NCI-H2196 treated with DMSO at 0.1 percent for 48 hours (cell line): Measurements from ENCODE around the gene MRPL39.

Source experiments
- DNase-seq: peaks from one replicate; lab custom pipeline; 2025; ENCODE audit not compliant: unreplicated experiment; lab: John Stamatoyannopoulos, UW

The MRPL39 gene

DNA sequence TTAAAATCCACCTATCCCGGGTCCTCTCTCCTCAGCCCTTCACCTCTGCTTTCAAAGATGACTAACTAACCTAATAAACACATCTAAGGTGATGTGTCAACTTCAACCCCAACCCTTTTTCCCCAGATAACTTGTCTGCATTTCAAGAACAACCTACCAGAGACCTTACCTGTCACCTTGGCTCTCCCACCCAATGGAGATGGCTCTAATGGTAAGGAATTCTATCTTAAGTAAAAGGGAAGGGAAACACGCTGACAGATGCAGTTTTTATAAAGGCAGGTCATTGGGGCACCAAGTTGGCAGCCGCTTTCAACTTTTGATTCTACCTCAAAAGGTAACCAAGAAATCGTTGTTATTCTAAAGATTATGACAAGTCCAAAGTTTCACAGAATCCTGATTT is 37.6 kb downstream of the MRPL39 start:
- no peak for DNase-seq

DNA sequence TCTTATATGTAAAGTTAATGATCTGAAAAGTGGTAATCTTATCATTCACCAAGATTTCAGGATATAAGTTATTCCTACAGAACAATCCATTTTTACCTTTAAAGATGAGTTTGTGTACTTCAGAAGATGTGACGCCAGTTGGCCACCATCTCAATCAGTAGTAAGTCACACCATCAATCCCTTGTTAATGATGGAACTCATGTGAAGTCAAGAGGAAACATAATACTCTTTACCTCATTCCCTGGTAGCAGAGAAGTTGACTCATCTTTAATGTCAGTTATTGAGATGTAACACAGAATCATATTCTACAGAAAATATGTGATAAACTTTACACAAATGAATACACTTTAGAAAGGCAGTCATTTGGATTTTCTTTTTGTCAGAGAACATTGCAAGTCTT is 38.2 kb downstream of the MRPL39 start:
- DNase-seq: no peak

DNA sequence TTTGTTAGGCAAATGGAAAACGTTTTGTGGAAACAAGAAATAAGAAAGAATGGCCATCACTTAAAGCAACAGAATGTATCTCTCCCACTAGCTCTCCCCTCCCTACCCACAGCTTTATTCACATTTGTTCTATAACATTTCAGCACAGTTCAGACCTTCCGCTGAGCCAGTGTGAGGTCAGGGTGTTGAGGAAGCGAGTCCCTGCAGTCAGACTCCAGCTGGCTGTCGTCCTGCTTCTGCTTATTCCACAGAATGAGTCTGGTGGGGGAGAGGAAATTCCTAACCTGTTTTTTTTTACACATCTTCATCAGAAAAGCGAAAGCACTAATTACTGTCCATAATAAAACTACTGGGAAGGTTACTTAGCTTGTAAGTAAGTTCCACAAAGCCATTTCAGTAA is 39.0 kb downstream of the MRPL39 start:
- DNase-seq: no peak

DNA sequence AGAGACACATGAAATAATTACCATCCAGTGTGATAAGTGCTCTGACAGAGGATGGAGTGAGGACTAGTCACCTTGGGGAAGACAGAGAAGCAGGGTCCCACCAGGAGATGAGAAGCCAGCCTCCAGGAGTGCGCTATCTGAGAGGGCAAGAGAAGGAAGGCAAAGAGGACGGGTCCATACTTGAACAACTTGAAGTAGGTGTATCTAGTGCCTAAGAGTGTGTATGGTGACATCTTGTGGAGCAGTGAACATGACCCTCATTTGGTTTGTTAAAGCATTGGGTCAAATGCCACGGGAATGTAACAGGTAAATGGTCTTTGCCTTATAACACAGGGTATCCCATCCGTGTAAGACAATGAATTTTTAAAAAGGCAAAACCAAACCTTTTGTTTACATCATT is 39.8 kb downstream of the MRPL39 start:
- no peak for DNase-seq

DNA sequence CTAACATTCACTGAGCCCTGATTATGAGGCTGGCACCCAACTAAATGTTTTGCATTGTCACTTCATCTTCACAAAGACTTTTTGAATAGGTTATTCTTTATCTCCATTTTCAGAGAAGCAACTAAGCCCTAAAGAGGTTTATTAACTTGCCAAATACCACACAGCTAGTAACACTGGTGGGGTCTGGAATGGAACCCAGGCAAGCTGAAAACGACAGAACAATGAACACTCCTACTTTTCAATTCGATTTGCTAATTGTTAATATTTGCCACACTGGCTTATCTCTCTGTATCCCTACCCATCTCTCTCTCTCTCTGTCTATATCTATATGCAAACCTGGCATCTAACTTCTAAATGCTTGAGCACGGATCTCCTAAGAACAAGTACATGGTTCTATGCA is 40.6 kb downstream of the MRPL39 start:
- no peak for DNase-seq

DNA sequence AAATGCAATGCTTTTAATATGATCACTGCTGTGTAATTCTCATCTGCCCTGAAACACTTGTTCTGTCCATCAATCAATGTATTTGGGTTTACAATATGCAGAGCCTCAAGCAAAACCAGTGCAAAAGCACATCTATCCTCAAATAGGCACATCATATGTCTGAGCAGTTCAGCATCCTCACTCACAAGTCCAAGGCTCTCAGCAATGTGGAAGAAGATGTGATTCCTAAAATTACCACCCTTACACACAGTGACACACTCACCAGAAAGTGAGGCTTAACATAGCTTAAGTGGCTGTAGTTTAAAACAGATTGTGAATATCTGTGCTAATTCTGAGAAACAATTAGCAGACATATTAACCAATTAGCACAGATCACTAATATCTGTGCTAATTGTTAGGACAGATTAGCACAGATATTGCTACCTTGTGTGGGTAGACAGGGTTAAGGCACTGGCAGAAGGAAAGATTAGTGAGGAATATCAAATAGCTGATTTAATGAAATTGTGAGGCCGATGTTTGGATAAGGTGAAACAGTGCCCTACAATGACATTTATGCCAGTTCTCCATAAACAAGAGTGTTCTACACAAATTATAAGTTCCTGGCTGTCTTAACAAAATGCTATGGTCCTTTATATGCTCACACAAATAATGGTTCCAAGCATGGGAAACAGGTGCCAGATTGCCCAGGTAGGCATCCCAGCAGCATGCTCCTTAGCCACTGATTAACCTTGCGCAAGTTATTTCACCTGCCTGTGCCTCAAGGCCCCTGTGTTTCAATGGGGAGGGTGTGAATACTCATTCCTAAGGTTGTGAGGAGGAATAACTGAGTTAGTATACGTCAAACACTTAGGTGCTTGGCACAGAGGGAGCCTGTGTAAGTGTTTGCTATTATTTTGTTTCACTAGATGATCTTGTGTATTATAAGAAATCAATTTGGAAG is 41.7 kb downstream of the MRPL39 start:
- no peak for DNase-seq

DNA sequence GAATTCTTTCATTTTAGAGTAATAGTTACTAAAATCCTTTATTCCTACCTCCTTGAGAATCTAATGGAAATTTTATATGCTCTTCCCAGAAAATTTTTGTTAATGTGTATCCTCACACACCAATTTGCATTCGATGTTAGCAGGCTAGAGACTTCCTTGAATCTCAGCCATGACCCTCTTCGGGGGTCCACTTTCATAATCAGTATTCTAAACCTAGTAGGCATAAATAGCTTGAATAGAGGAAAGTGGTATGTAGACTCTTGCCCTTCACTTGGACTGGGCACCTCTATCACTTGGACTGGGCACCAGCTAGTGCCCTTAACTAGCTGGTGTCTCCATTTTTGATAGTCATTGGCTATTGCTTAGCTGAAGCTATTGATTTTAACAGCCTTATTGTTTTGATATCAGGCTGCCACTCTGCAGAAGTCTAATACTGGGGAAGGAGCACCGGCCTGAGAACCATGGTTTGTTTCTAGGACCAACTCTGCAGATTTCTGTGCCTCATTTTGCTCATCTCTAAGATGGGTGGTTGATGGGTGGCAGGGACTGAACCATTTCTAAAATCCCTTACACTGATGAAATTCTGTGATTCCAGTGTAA is 42.8 kb downstream of the MRPL39 start:
- no peak for DNase-seq

DNA sequence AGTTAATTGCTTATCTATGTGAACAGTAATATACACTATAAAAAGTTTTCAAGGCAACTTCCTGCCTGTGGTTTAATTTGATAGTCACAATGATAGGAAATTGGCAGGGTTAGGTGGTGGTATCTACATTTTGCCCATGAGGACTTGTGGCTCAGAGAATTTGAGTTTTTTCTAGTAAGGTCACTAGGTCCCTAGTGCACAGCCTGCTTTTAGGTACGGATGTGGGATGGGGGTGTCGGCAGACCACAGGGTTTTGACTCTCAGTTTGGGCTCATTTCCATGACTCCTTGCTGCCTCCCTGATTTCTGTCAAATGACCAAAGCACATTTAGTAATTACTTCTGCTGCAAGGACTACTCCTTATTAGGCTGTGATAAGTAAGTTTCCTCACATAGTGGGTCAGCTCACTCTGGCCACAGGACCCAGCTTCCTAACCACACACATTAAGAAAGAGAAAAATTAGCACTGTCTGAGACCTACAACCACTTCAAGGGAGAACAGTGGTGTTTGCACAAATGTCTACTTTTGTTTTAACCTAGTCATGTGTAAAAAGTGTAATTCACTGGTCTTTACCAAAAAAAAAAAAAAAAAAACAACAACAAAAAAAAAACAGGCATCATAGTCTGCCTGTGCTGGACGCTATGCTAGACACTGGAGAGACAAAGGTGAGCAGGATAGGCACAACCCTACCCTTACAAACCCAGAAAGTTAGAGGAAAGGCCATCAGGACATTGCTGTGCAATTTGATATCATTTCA is 43.7 kb downstream of the MRPL39 start:
- DNase-seq: no peak

DNA sequence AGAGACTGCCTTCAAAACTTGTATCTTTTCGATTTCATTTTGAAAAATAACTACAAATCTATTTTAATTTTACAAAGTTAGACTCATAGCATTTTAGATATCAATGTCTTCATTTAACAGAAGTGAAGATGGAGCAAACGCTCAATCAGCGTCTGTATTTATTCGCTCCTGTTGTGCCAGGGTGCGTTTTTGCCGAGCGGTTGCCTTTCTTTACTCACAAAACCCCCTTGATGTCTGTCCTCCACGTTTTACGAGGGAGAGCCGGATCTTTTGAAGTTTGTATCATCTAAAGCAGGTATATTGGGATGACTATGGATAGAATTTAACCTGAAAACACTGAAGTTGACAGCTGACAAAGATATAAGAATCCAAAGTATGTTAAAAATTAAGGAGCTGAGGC is 44.6 kb downstream of the MRPL39 start:
- no peak for DNase-seq

DNA sequence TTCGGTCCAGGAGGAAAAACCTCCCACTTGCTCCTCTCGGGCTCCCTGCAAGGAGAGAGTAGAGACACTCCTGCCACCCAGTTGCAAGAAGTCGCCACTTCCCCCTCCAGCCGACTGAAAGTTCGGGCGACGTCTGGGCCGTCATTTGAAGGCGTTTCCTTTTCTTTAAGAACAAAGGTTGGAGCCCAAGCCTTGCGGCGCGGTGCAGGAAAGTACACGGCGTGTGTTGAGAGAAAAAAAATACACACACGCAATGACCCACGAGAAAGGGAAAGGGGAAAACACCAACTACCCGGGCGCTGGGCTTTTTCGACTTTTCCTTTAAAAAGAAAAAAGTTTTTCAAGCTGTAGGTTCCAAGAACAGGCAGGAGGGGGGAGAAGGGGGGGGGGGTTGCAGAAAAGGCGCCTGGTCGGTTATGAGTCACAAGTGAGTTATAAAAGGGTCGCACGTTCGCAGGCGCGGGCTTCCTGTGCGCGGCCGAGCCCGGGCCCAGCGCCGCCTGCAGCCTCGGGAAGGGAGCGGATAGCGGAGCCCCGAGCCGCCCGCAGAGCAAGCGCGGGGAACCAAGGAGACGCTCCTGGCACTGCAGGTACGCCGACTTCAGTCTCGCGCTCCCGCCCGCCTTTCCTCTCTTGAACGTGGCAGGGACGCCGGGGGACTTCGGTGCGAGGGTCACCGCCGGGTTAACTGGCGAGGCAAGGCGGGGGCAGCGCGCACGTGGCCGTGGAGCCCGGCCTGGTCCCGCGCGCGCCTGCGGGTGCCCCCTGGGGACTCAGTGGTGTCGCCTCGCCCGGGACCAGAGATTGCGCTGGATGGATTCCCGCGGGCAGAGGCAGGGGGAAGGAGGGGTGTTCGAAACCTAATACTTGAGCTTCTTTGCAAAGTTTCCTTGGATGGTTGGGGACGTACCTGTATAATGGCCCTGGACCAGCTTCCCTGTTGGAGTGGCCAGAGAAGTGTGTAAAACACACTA is 45.3 kb downstream of the MRPL39 start:
- DNase-seq: no peak

DNA sequence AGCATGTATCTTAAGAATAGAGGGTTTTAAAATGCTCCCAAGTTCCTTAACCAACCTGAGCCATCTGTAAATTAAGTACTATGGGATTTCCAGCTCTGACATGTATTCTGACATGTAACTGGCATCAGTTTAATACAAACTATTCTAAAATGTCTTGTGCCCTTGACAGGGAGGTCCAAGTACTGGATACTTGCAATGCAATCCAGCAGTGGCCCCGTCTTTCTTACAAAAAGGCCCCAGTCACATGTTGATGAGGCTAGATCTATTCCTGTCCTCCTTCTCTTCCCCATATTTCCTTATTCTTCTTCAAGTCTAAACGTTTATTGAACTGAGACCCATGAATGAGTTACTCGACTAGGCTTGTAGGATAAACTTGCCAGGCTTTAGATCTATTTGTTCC is 46.4 kb downstream of the MRPL39 start:
- no peak for DNase-seq

DNA sequence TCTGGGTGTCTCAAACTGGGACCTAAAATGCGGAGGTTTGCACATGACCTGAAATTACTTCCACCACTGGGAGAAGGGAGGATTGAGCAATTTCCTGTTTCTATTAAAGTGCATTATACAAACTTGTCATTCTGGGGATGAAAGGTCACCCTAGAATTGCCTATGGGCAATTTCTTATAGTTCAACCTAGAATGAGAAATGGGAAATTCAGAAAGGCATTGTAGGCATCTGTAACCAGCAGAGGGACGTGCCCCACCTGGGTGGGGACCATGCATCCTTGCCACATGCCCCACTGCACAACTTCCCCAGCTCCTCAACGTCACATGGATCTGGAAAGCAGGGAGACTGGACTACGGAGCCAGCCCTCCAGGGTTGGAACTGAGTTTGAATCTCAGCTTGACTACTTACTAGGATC is 47.0 kb downstream of the MRPL39 start:
- DNase-seq: no peak

DNA sequence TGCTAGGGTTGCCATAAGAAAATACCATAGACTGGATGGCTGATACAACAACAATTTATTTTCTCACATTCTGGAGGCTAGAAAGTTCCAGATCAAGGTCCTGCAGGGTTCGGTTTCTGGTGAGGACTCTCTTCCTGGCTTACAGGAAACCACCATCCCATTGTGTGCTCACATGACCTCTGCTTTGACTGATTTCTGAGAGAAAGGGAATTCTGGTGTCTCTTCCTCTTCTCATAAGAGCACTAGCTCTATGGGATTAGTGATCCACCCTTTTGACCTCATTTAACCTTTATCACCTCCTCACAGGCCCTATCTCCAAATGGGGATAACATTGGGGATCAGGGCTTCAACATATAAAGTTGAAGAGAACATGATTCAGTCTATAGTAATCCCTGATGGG is 47.5 kb downstream of the MRPL39 start:
- no peak for DNase-seq

DNA sequence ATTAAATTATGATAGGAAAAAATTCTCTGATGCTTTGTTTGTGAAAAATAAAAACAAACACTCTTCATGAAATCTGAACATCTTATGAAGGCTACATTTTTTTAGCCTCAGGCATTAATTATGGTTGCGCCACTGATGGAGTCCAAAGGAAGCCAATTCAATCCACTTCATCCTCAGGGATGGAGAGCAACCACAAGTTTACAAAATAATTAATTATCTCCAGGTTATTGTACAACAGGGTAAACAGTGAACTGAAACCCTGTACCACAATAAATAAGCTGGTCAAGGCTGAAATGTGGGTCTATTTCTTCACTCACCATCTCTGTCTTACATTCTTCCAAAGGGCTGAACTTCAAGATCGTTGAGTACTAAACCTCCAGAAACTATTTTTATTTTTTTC is 49.2 kb downstream of the MRPL39 start:
- DNase-seq: no peak

DNA sequence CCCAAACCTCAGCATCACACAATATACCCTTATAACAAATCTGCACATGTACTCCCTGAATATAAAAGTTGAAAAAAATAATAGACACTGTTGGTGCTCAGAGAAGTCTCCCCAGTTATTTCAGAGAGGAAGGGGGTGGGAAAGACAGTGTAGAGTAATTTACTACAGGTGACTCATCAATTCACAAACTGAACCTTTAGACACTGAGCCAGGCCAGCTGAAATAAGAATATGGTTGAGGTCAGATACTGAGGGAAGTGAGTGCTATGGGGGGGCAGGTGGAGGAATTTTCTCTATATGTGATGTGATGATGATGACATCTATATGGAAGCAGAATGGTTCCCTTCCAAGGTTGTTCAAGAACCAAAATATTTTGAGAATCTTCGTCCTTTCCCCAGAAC is 50.1 kb downstream of the MRPL39 start:
- DNase-seq: no peak

DNA sequence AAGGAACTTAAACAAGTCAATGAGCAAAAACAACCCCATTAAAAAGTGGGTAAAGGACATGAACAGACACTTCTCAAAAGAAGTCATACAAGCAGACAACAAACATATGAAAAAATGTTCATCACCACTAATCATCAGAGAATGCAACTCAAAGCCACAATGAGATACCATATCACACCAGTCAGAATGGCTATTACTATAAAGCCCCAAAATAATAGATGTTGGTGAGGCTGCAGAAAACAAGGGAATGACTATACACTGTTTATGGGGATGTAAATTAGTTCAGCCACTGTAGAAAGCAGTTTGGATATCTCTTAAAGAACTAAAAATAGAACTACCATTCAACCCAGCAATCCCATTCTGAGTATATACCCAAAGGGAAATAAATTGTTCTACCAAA is 51.2 kb downstream of the MRPL39 start:
- DNase-seq: no peak

DNA sequence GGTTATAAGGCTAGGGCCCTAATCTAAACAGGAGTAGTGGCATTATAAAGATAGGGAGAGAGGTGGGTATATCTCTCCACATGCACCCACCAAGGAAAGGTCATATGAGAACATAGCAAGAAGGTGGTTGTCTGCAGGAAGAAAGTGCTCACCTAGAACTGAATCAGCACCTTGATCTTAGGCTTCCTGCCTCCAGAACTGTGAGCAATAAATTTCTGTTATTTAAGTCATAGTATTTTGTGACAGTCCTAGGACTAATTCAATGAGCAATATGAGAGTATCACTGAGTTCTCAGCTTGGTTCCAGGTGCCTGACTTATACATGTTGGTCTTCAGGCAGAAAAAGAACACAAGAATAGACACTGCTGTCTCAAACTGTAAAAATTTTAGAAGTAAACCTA is 51.8 kb downstream of the MRPL39 start:
- no peak for DNase-seq

DNA sequence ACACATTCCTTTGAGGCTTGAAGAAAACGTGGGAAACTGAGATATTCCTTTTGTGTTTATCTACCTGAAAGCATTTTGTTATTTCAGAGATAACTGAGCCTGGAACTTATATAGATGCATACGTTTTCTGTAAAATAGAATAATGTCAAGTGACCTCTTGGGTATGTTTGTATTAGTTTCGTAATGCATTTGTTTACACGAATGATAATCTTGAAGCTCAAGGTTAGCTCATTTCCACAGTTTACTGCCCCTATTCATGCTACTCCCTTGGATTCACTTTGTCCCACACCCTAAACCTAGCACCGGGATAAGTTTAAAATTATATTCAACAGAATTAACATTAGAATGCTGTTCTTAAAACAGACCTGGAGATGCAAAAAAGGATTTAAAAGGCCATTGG is 54.4 kb downstream of the MRPL39 start:
- no peak for DNase-seq

DNA sequence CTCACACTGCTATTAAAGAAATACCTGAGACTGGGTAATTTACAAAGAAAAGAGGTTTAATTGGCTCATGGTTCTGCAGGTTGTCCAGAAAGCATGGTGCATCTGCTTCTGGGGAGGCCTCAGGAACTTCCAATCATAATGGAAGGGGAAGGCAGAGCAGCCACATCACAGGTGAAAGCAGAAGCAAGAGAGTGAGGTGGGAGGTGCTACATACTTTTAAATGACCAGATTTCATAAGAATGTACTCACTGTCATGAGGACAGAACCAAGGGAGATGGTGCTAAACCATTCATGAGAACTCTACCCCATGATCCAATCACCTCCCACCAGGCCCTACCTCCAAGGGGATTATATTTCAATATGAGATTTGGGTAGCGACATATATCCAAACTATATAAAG is 55.7 kb downstream of the MRPL39 start:
- DNase-seq: no peak

DNA sequence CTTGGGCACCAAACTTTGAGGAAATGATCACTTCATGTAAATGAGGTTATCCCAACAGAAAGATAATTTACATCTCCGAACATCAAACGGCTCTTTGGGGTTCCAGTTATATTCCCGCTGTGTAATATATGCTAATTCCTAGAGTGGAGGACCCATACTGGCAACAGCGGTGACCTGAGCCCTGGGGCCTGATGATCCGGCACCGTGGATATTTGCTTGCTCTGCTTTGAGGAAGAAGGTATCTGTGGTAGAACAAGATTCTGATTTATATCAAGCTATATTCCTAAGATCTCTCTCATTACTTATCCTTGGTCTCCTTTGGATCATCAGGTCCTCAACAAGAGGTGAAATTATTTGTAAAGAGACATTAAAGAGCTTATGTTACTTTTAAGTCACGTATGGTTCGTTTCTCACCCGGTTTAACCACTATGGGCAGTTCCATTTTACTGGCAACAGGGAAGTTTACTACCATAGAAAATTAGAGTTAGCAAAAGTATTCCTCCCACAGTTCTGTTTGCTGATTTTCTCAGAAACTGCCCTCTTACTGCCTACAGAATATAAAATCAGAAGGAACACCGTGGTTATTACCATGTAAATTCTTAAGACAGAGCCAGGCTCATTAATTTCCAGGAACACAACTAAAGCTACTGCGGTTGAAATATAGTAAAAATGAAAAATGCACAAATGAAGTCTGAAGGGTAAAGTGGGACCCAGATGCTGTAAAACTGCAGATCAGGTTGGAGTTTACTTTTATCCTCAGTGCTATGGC is 56.7 kb downstream of the MRPL39 start:
- DNase-seq: no peak
